Activated naive CD4-positive, alpha-beta T cell treated with anti-CD3 and anti-CD28 coated beads for 36 hours (primary cell): ENCODE data around the gene MICA. TPM values are rescaled to one million over a fixed set of nuclear protein-coding genes. Genes with fewer than 3 reads are reported as not detected.
"Not testable (repeated sequence)": the region's sequence is repeated elsewhere in the genome, so short reads cannot be mapped to it uniquely, and the experiment has no call there.

ENCODE experiments used
- CTCF ChIA-PET: fragments of 350-600 bp; sonication (Branson Sonifier 250); formaldehyde crosslinking; loops from one replicate; lab custom pipeline; 2021; ENCODE audit warnings: antibody characterized with exemption; lab: Charles Lee
- DNase-seq: peaks from one replicate; pipeline ENCODE4 v3.0.0-alpha.2; 2020
- H3K27ac Mint-ChIP-seq: one replicate; pipeline ENCODE4 v1.8.0; 2021; ENCODE audit warnings: mild to moderate bottlenecking, mixed read lengths
- H3K27me3 Mint-ChIP-seq: one replicate; pipeline ENCODE4 v1.8.0; 2021; ENCODE audit warnings: low read depth, mixed read lengths
- H3K36me3 Mint-ChIP-seq: one replicate; pipeline ENCODE4 v1.8.0; 2021; ENCODE audit warnings: low read depth, mixed read lengths
- H3K4me1 Mint-ChIP-seq: one replicate; pipeline ENCODE4 v1.8.0; 2021; ENCODE audit warnings: low read depth, mixed read lengths
- H3K4me3 Mint-ChIP-seq: one replicate; pipeline ENCODE4 v1.8.0; 2021; ENCODE audit warnings: mild to moderate bottlenecking, moderate library complexity, mixed read lengths
- H3K9me3 Mint-ChIP-seq: one replicate; pipeline ENCODE4 v1.8.0; 2021; ENCODE audit warnings: mixed read lengths
- intact Hi-C: fragments of 100-400 bp; cut with micrococcal nuclease; formaldehyde crosslinking; loops from one replicate; pipeline ENCODE4 v1.15.1; 2023
- total RNA-seq, 2 experiments: library from RNA; stranded (reverse); gene quantifications; one replicate each; pipeline ENCODE4 v1.2.3, GENCODE V29; 2021

MICA gene
- total RNA-seq, 2 experiments from 2014 or later = 10.2 to 10.4 TPM

DNA sequence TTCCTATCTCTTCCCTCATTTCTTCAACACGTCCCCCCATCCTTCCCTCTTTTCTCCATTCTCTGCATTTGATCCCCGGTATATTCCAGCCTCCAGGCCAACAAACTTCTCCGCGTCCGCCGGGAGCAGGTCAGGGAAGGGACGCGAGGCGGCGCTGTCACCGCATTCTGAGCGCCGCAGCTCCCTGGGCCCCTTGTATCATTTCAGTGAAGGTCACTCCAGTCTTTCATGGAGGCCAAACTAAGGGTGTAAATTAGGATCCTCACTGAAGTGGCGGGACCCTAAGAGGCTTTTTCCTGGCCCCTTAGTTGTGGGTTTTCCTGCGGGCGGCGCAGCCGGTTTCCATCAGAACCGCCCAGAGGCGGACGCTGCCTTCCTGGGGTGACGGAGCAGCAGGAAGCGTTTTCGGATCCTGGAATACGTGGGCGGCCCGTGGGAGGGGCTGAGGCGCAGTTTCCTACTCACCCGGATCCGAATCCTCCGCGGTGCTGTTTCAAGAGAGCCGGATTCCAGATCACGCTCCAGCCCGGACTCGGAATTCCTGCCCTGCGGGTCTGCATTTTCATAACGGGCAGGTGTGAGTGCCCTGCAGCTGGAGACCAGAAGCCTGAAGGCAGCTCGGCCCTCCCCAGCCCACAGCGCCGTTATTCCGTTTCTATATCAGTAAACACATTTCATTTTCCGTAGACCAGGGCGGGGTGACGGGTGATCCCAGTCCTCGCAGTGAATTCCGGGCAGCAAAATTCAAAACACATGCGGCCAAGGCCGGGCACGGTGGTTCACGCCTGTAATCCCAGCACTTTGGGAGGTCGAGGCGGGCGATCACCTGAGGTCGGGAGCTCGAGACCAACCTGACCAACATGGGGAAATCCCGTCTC, 3.6 kb upstream of the MICA start:
- intact Hi-C loops = loop anchor here (1.0 to 5.0 kb wide), 3 partner anchors 93 to 262 kb away; partner anchors contain the start of genes C6orf47 and GPANK1
- Mint-ChIP-seq H3K4me1 (peaks cover 42% of the 10 kb centered on the region), H3K9me3 (no peaks in the 10 kb centered on the region), H3K27ac (peak overlapping the region; percentile 84), H3K4me3 (peak overlapping the region; percentile 92), H3K36me3 (no peaks in the 10 kb centered on the region), H3K27me3 (no peaks in the 10 kb centered on the region)
- peak; percentile 76 for DNase-seq
- CTCF ChIA-PET = interaction anchor here (0.6 to 5.0 kb wide), 12 partner anchors 23 to 731 kb away, joined by 3 to 44 read pairs (median 5); partner anchors contain the start of gene NCR3

DNA sequence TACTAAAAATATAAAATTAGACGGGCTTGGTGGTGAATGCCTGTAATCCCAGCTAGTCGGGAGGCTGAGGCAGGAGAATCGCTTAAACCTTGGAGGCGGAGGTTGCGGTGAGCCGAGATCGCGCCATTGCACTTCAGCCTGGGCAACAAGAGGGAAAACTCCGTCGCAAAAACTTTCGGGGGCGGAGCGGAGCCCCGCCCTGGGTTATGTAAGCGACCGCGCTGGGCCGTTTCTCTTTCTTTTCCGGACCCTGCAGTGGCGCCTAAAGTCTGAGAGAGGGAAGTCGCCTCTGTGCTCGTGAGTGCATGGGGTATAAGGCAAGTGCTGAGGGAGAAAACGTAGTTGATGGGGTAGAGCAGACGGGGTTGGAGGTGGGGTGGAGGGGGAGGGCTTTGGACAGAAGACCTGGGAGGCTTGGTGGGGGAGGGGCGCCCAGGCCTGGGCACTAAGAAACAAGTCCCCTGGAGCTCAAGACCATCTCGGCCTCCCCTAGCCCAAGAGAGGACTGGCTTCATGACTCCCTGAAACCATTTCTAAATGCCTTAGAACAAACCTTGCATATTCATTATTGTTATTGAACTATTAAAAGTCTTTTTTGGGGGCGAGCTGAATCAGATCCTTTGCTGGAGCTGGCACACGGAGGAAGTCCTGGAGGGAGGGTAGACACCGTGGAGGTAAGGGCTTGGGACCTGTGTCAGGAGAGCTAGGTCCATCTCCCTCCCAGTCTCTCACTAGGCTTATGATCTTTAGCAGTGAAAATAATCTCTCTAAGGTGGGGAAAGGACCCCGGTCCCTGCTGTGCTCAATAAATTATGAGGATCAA, 2.7 kb upstream of the MICA start:
- Mint-ChIP-seq H3K36me3 (no peaks in the 10 kb centered on the region), H3K4me1 (peaks cover 44% of the 10 kb centered on the region), H3K27me3 (no peaks in the 10 kb centered on the region), H3K9me3 (no peaks in the 10 kb centered on the region), H3K27ac (peak overlapping the region; percentile 84), H3K4me3 (peak overlapping the region; percentile 92)
- peak; percentile 80 for DNase-seq
- intact Hi-C loops = loop anchor here (1.0 to 5.0 kb wide), 3 partner anchors 92 to 262 kb away; partner anchors contain the start of genes C6orf47 and GPANK1
- CTCF ChIA-PET = interaction anchor here (0.6 to 5.0 kb wide), 9 partner anchors 22 to 577 kb away, joined by 3 to 44 read pairs (median 5); partner anchors contain the start of gene NCR3

- Mint-ChIP-seq H3K4me3 (peak overlapping the region; percentile 92), H3K36me3 (no peaks in the 10 kb centered on the region), H3K9me3 (no peaks in the 10 kb centered on the region), H3K27me3 (no peaks in the 10 kb centered on the region), H3K4me1 (peaks cover 51% of the 10 kb centered on the region), H3K27ac (no peak overlapping the region)
- DNase-seq = no peak
- CTCF ChIA-PET = interaction anchor here (0.6 to 5.0 kb wide), 5 partner anchors 30 to 578 kb away, joined by 3 to 44 read pairs (median 6); no protein-coding TSS in a partner anchor
- intact Hi-C loops = loop anchor here (2.0 to 5.0 kb wide), 2 partner anchors 91 to 261 kb away; partner anchors contain the start of genes C6orf47 and GPANK1
Measured at GRCh38 chr6:31401403-31401802, 2.0 kb upstream of the MICA start.

- H3K27ac Mint-ChIP-seq = peak overlapping the region; percentile 17
- no peaks in the 10 kb centered on the region for H3K36me3 Mint-ChIP-seq
- no peaks in the 10 kb centered on the region for H3K27me3 Mint-ChIP-seq
- intact Hi-C loops = loop anchor here (2.0 to 5.0 kb wide), 2 partner anchors 144 to 260 kb away; partner anchors contain the start of genes ATP6V1G2, C6orf47, GPANK1 and NFKBIL1
- H3K9me3 Mint-ChIP-seq = no peaks in the 10 kb centered on the region
- peaks cover 54% of the 10 kb centered on the region for H3K4me1 Mint-ChIP-seq
- peak; percentile 56 for DNase-seq
- peak overlapping the region; percentile 92 for H3K4me3 Mint-ChIP-seq
- CTCF ChIA-PET = interaction anchor here (0.8 to 1.8 kb wide), 2 partner anchors 9 to 39 kb away, joined by 3 to 5 read pairs; no protein-coding TSS in a partner anchor
Measured at GRCh38 chr6:31402324-31403282, 792 bp upstream of the MICA start.

- not testable (repeated sequence) for H3K27me3 Mint-ChIP-seq
- CTCF ChIA-PET = interaction anchor here (1.3 to 1.8 kb wide), 2 partner anchors 38 to 194 kb away, joined by 4 to 5 read pairs; no protein-coding TSS in a partner anchor
- peaks cover 63% of the 10 kb centered on the region for H3K4me1 Mint-ChIP-seq
Measured at GRCh38 chr6:31404061-31404364, 618 bp downstream of the MICA start.

GRCh38 chr6:31405996-31406395, 2.6 kb downstream of the MICA start:
- Mint-ChIP-seq H3K4me3 (no peak overlapping the region), H3K27ac (no peak overlapping the region), H3K9me3 (no peaks in the 10 kb centered on the region), H3K4me1 (peaks cover 67% of the 10 kb centered on the region), H3K27me3 (no peaks in the 10 kb centered on the region), H3K36me3 (peaks cover 4% of the 10 kb centered on the region)
- no peak for DNase-seq
- CTCF ChIA-PET = no interaction called here
- intact Hi-C loops = no loop called here

More at GRCh38 chr6:31404061-31404364, 618 bp downstream of the MICA start:
- not testable (repeated sequence) for DNase-seq, H3K9me3 Mint-ChIP-seq, H3K27ac Mint-ChIP-seq, H3K36me3 Mint-ChIP-seq
- H3K4me3 Mint-ChIP-seq = peak overlapping the region; percentile 92
- intact Hi-C loops = loop anchor here (5.0 kb wide), 1 partner anchor 258 kb away; the partner anchor contains the start of genes C6orf47 and GPANK1

DNA sequence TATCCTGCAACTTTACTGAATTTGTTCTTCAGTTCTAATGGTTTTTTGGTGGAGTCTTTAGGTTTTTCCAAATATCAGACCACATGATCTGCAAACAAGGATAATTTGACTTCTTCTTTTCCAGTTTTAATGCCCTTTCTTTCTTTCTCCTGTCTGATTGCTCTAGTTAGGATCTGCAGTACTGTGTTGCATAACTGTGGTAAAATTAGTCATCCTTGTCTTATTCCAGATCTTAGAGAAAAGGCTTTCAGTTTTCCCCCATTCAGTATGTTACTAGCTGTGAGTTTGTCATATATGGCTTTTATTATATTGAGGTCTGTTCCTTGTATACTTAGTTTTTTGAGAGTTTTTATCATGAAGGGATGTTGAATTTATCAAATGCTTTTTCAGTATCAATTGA, 4.3 kb downstream of the MICA start:
- no peak overlapping the region for H3K4me3 Mint-ChIP-seq
- H3K9me3 Mint-ChIP-seq = no peaks in the 10 kb centered on the region
- CTCF ChIA-PET = interaction anchor here (0.6 to 1.7 kb wide), 3 partner anchors 13 to 74 kb away, joined by 3 to 5 read pairs (median 4); no protein-coding TSS in a partner anchor
- peaks cover 50% of the 10 kb centered on the region for H3K4me1 Mint-ChIP-seq
- no peak overlapping the region for H3K27ac Mint-ChIP-seq
- H3K27me3 Mint-ChIP-seq = no peaks in the 10 kb centered on the region
- intact Hi-C loops = no loop called here
- DNase-seq = no peak
- H3K36me3 Mint-ChIP-seq = peaks cover 5% of the 10 kb centered on the region

- intact Hi-C loops = no loop called here
- no peak for DNase-seq
- Mint-ChIP-seq H3K27me3 (no peaks in the 10 kb centered on the region), H3K4me1 (peaks cover 21% of the 10 kb centered on the region), H3K4me3 (no peak overlapping the region), H3K36me3 (peaks cover 26% of the 10 kb centered on the region), H3K9me3 (no peaks in the 10 kb centered on the region), H3K27ac (no peak overlapping the region)
- CTCF ChIA-PET = no interaction called here
Measured at GRCh38 chr6:31412506-31412905, 9.1 kb downstream of the MICA start.

DNA sequence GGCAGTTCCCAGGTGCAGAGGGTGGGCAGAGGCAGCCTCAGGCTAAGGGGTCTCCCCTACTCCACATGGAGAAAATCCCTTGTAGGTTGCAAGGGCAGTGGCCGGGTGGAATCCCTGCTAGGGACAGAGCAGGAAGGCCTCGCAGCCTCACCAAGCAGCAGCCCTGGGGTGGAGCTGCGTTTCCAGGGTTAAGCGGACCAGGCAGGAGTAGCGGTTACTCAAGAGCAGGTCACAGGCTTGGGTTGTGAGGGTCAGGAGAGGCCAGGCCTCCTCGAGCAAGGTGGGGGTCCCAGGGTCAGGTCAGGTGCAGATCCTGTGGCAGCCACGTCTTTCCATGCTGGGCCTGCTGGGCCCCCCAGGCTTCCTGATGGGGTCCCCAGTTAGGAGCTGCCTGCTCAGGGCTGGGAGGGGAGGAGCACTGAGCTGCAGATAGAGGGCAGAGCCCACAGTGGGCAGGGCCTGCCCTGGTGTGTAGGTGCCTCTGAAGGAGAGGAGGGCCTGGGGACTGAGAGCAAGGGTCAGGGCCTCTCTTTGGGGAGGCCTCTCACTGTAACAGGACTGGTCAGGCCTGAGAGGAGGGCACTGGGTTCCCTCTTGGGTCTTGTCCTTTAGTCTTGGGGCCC, 10.9 kb downstream of the MICA start:
- CTCF ChIA-PET, H3K4me1 Mint-ChIP-seq, H3K27me3 Mint-ChIP-seq, intact Hi-C loops, H3K9me3 Mint-ChIP-seq, H3K4me3 Mint-ChIP-seq, H3K27ac Mint-ChIP-seq, DNase-seq: not testable (repeated sequence)
- H3K36me3 Mint-ChIP-seq = peaks cover 26% of the 10 kb centered on the region

GRCh38 chr6:31414771-31415265, 11.4 kb downstream of the MICA start:
- DNase-seq = no peak
- Mint-ChIP-seq H3K36me3 (peaks cover 26% of the 10 kb centered on the region), H3K27me3 (no peaks in the 10 kb centered on the region), H3K4me3 (no peak overlapping the region), H3K27ac (peak overlapping the region; percentile 30), H3K9me3 (no peaks in the 10 kb centered on the region), H3K4me1 (peaks cover 5% of the 10 kb centered on the region)
- intact Hi-C loops = no loop called here
- CTCF ChIA-PET = no interaction called here
